NCI-H1930 (cell line): ENCODE measurements around the gene KRTCAP3.
"Not testable (repeated sequence)": the region's sequence is repeated elsewhere in the genome, so short reads cannot be mapped to it uniquely, and the experiment has no call there.

Experiments used
- DNase-seq, 2 experiments: peaks; one replicate each; lab custom pipeline; 2025; lab: John Stamatoyannopoulos, UW

The KRTCAP3 gene, protein sequence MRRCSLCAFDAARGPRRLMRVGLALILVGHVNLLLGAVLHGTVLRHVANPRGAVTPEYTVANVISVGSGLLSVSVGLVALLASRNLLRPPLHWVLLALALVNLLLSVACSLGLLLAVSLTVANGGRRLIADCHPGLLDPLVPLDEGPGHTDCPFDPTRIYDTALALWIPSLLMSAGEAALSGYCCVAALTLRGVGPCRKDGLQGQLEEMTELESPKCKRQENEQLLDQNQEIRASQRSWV

DNA sequence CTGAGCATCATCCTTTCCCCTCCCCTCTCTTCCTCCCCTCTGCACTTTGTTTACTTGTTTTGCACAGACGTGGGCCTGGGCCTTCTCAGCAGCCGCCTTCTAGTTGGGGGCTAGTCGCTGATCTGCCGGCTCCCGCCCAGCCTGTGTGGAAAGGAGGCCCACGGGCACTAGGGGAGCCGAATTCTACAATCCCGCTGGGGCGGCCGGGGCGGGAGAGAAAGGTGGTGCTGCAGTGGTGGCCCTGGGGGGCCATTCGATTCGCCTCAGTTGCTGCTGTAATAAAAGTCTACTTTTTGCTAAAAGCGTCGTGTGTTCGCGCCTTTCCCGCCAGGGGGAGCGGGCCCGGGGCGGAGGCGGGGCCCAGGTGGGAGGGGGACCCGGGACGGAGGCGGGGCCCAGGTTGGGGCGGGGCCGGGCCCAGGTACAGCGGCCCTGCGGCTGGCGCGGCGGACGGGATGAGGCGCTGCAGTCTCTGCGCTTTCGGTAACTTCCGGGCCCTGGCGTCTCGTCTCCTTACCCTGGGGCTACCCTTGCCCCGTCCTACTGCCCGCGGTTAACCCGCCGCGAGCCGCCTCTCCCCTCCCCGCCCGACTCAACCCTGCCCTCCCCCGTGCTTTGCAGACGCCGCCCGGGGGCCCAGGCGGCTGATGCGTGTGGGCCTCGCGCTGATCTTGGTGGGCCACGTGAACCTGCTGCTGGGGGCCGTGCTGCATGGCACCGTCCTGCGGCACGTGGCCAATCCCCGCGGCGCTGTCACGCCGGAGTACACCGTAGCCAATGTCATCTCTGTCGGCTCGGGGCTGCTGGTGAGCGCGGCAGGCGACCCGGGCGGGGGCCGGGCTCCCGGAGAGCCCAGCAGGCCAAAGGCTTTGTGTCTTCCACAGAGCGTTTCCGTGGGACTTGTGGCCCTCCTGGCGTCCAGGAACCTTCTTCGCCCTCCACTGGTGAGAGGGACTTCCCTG is at the start of gene KRTCAP3:
Gene KRTCAP3 (plus strand): TSS at position 424 of the 962 bp plus-strand sequence. CDS start 32 bp downstream, at position 456.
- peak; percentile 70 to 77 for DNase-seq

DNA sequence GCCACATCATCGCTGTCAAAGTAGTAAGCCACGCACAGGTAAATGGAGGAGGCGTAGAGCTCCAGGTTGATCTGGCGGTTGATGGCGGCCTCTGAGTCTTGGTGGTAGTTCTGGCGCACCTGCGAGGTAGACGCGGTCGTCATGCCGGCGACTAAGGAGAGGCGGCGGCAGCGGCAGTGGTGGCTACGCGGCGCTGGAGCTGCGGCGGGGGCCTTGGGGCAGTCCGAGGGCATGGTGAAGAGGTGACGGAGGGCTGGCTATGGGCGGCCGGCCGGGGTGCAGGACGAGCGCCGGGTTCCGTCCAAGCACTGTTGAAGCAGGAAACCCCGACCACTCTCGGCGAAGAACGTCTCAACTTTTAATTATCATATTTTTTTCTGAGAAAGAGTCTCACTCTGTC is 49.0 kb upstream of the KRTCAP3 start:
- DNase-seq = no peak

DNA sequence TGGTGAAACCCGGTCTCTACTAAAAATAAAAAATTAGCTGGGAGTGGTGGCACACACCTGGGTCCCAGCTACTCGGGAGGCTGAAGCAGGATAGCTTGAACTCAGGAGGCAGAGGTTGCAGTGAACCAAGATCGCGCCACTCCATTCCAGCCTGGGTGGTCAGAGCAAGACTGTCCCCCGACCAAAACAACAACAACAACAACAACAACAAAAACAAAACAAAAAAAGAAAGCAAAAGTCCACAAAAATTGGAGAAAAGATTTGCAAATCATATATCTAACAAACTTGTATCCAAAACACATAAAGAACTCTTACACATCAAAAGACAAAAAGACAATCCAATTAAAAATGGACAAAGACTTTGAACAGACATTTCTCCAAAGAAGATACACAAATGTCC is 43.2 kb upstream of the KRTCAP3 start:
- DNase-seq = no peak

DNA sequence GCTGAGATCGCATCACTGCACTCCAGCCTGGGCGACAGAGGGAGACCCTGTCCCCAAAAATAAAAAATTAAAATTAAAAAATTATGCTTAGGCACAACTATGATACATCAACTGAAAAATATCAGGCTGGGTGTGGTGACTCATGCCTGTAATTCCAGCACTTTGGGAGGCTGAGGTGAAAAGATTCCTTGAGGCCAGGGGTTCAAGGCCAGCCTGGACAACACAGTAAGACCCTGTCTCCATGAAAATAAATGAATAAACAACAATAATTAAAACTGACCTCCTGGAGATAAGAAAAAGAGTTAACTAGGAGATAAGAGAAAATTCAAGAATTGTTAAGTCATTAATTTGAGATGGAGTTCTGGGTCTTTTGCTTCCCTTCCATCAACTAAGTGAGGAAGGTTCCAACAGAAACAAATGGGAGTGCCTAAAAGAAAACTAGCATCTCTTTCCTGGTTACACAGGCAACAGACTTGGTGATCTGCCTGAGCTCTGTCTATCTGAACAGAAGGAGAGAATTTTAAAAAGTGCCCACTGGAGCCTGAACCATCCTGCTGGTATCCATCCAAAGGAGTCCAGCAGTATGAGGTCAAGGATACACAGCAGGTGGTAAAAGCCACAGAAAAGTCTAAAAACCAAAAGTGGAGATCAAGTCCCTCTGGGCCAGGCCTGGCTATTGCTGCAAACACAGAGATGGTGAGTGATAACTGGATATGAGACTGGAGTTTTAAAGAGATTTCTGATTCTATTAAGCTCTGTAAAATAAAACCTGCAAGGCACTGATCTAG is 41.6 kb upstream of the KRTCAP3 start:
- DNase-seq = no peak

DNA sequence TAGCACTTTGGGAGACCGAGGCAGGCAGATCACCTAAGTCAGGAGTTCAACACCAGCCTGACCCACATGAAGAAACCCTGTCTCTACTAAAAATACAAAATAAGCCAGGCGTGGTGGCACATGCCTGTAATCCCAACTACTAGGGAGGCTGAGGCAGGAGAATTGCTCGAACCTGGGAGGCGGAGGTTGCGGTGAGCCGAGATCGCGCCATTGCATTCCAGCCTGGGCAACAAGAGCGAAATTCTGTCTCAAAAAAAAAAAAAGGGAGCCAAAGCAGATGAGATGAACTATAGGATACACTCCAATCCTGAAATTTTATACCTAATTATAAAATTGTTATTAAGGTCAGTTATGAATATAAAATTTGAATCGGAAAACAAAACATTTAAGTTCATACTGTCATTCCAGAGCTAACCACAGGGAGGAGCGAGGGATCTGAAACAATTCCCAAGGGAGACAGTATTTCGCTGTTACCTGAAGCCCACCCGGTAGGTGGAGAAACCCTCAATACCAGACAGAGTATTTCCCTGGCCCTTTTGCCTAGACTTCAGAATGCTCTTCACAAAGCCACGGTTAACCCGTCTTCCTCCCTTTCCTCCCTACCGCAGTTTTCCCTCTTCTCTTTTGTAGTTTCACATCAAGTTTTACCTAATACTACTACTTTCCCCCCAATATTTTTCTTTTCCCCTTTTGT is 34.2 kb upstream of the KRTCAP3 start:
- peak; percentile 44 to 55 for DNase-seq

DNA sequence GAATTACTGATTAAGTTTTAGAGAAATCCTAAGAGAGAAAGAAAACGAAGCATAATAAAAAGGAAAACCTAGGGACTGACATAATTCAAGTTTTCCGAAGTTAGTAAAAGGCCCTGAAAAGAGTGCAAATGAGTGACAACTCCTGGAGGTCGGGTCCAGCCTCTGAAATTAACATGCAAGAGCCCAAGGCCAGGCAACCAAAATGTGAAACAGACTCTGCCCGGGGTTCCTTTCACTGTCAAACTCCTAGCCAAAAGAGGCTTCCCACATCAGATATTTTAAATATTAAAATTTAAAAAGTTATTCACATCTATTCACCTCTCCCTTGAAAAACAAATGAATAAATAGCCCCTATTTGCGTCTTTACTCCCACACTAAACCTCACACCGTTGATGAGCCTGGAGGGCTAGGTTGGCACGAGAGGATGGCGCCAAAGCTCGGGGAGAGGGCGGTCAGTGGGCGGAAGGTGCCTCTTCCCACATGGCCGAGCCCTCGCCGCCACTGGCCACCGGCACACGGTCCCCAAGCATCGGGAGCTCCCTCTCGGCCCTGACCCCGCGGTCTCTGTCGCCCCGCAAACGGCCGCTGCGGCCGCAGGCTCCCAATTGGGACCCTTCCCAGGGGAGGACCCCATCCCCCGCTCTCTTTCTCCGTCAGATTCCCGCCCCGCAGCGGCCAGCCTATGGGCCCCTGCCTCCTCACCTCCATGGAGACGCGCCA is 33.4 kb upstream of the KRTCAP3 start:
- peak in 1 of 2 experiments; percentile 22 for DNase-seq

DNA sequence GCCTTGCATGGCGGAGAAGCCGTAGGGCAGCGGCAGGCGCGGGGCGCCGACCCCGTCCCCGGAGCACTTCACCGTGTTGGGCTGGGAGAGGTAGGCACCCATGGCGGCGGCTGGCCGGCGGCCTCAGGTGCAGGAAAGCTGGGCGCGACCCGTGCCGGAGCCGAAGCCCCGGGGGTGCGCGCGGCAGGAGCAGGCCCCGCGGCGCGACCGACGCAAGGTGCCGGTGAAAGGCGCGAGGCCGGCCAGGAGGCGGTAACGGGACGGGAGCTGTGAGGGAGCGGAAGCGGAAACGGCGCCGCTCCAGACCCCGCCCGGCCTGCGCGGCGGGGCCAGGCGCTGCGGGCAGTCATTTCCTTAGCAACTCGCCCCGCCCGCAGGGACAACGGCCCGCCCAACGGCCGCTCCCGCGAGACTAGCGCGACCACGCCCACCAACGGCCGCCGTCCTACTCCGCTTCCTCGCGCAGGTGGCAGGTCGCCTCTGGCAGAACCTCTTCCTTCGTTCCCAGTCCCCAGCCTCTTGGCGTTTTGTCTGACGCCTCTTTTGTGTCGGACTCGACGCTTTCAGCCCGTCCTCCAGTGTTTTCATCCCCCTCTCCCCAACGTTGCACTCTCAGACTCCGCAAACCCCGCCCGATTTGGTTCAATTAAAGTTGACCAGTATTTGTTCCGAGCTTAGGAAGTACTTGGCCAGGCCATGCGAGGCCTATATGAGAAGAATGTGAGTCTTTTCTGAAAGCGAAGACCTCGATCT is 32.7 kb upstream of the KRTCAP3 start, which contains the start of gene PPM1G:
Gene PPM1G (minus strand): TSS at position 271 of the 753 bp plus-strand sequence. CDS start 169 bp downstream, at position 102.
- DNase-seq = peak; percentile 88 to 94

DNA sequence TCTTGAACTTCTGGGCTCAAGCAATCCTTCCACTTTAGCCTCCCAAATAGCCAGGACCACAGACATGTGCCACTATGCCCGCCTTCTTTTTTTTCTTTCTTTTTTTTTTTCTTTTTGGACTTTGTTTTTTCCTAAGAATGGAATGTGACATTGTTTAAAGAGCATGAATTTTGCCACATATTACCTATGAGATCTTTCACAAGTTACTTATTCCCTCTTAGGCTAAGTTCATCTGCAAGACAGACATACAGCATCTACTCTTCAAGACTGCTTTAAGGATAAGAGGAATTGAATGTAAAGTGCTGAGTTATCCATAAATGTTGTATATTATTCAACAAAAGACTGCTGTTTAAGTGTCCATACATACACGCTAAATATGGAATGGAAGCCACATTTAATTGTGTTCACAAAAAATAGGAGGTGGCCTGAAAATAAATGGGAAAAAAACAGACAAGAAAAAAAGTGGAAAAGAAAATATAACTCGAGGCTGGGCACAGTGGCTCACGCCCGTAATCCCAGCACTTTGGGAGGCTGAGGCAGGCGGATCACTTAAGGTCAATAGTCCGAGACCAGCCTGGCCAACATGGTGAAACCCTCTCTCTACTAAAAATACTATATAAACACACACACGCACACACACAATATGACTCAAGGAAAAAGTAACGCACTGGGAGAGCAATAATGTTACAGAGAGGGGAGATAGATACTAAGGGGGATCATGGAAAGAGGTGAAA is 29.6 kb upstream of the KRTCAP3 start:
- no peak for DNase-seq

DNA sequence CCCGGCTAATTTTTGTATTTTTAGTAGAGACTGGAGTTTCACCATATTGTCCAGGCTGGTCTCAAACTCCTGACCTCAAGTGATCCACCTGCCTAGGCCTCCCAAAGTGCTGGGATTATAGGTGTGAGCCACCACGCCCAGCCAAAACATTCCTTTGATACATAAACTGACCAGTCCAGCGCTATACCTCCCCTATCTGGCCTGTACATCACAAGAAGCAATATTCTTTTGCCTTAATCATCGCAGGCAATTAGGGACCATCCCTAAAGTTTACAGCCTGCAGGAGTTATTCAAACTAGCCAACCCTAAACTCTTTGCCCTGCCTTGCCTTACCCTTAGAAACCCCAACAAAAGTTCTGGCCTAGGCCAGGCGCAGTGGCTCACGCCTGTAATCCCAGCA is 26.0 kb upstream of the KRTCAP3 start:
- no peak for DNase-seq

DNA sequence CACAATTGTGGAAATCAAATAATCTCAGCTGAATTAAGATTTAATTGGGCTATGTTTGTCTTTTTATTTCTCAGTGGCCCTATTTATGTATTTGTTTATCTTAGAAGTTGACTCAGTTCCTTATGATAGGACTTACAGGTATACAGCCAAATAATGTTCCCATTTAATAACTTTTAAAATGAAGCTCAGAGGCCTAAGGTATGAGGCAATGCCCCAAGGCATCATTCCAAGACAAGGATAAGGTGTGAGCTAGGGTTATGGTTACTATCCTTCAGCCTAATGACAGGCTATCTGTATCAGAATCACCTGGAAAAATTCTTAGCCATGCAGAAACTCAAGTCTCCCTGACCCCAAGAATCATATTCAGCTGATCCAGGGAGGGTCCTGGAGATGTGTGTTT is 21.2 kb upstream of the KRTCAP3 start:
- no peak for DNase-seq

DNA sequence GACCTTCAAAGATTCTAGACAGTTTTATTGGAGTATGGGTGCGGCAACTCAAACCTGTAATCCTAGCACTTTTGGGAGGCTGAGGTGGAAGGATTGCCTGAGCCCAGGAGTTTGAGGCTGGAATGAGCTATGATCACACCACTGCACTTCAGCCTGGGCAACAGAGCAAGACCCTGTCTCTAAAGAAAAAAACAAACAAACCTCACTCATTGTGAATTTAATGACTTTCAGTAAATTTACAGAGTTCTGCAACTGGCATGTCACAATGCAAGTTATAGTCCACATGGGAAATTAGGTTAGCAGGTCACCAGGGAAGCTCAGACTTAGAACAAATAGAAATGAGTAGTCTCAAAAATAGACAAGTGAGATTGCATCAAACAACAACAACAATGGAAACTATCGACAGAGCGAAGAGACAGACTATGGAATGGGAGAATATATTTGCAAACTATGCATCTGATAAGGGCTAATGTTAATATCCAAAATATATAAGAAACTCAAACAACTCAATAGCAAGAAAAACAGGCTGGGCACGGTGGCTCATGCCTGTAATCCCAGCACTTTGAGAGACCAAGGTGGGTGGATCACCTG is 20.4 kb upstream of the KRTCAP3 start:
- DNase-seq = no peak

DNA sequence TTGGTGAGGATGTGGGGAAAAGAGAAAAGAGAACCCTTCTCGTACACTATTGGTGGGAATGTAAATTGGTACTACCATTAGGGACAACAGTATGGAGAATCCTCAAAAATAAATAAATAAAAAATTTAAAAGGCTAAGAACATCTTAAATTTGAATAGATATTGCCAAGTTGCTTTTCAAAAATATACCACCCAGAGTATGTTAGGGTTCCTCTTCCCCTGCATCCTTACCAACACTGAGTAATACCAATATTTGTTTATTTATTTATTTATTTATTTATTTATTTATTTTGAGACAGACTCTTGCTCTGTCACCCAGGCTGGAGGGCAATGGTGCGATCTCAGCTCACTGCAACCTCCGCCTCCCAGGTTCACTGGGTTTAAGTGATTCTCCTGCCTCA is 19.2 kb upstream of the KRTCAP3 start:
- DNase-seq = no peak

DNA sequence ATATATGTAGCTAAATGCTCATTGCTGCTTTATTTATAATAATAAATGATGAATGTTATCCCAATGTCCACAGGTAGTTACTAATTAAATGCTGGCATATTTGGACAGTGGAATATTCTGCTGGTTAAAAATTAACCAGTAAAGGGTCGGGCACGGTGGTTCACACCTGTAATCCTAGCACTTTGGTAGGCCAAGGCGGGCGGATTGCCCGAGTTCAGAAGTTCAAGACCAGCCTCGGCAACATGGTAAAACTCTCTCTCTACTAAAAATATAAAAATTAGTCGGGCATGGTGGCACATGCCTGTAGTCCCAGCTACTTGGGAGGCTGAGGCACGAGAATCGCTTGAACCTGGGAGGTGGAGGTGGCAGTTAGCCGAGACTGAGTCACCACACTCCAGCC is 17.1 kb upstream of the KRTCAP3 start:
- not testable (repeated sequence) for DNase-seq

DNA sequence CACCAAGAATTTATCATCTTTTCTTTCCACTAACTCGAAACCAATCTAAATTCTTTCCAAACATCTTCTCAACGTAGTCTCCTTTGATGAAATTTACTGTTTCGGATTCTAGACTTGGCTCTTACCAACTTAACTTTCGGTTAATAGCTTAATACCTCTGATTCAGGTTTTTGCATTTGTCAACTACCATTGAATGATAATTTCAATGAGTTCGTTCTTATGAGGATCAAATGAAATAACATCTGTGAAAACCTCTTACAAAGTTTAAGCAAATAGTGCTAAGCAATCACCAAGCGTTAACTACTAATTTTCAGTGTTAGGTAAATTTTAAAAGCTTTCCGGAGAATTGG is 14.3 kb upstream of the KRTCAP3 start:
- no peak for DNase-seq

DNA sequence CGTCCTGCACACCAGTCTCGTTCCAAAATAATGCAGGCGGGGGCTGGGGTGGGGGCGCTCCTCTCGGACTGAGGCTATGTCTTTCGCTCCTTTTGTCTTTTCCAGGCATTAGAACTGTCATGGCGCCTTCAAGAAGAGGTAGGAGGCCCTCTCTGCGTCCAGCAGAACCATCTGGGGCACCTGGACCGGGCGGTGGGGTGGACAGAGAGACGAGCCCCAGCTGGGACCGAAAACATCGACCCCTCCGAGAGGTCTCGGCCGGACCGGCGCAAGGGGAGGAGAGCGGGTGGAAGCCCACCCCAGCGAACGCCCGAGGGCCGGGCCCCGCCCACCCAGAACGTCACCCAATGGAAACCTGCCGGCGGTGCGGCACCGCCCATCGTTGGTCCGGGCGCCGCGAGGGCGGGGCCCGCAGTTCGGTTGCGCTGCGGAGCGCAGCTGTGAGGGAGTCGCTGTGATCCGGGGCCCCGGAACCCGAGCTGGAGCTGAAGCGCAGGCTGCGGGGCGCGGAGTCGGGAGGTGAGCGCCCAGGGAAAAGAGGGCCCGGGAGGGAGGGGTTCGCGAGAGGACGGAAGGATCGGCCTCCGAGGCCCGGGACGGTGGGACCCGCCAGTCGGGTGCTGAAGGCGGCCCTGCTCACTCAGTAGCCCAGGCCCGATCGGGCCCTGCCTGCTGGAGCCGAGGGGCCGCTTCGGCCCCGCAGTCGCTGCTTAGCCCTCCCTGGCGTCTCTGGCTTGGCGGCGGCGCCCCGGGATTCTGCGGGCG is 13.8 kb upstream of the KRTCAP3 start, which contains the start of gene NRBP1:
Gene NRBP1 (plus strand): TSS at position 419 of the 765 bp plus-strand sequence. CDS start 4,643 bp downstream, outside the sequence.
- DNase-seq = peak; percentile 90 to 94

DNA sequence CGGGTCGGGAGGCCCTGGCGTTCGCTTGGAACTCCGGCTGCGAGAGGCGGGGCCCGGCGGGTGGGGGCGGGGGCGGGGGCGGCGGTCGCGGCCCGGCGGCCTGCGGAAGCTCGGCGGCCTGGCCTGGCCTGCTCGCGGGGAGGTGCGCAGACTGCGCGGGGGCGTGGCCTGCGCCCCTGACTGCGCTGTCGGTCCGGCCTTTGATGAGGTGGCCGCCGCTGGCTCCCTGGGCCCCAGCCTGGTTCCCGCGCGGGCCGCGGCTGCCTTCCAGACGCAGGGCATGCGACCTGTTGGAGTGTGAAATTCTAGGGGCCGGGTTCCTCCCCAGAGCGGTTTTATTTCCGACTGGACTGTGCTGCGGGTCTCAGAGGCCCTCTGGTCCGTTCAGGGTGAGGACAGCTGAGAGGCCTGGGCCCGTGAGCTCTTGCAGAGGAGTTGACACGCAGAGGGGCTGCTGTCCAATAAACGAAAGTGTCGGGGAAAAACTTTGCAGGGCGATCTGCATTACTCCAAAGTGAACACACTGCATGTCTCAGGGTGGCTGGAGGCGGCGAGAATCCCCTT is 13.1 kb upstream of the KRTCAP3 start:
- DNase-seq = peak; percentile 39 to 72

DNA sequence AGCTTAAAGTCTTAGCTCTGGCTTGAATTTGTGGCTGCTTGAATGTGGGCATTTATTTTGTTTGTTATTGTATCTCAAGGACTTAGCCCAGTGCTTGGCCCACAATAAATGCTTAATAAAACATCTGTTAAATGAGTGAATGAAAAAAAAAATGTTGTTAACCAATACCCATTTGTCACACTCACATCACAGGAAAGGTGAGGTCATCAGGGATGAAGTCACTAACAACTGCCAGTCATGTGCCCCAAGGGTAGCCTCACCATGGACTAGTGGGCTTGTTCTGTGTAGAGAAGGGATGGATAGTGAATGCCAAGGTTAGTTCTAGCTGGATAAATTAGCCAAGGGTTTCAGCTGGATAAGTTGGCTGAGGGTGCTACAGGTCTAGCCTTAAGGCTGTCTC is 10.8 kb upstream of the KRTCAP3 start:
- DNase-seq = no peak

DNA sequence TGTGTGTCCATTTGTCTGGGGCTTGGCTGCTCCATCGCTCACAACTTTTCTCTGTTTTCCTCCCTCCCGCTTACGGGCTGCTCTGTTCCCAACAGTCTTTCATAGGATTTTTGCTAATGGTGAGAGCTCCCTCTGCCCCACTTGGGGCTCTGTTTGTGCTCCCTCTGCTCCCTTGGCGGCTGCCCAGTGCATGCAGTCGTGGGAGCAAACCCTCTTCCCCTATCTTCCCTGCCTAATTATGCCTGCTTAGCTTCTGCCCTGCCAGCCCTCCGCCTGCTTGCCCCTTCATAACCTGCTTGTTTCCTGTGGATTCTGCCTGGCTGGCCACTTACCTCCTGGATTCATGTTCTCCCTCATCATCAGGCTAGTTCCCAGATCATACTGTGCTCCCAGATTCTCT is 6.6 kb upstream of the KRTCAP3 start:
- no peak for DNase-seq
